ENCODE data around the gene NGDN.
"Not testable (repeated sequence)": the region's sequence is repeated elsewhere in the genome, so short reads cannot be mapped to it uniquely, and the experiment has no call there.

Gene NGDN

GRCh38 chr14:23469127-23469905 is at the start of gene NGDN:
Gene NGDN (plus strand): TSS chr14:23469703. CDS start chr14:23469716, 13 bp downstream.
- peak; percentile 100 for DNase-seq

- DNase-seq = no peak
Measured at GRCh38 chr14:23421594-23421993, 47.9 kb upstream of the NGDN start.

- no peak for DNase-seq
Measured at GRCh38 chr14:23423657-23424056, 45.8 kb upstream of the NGDN start.

DNA sequence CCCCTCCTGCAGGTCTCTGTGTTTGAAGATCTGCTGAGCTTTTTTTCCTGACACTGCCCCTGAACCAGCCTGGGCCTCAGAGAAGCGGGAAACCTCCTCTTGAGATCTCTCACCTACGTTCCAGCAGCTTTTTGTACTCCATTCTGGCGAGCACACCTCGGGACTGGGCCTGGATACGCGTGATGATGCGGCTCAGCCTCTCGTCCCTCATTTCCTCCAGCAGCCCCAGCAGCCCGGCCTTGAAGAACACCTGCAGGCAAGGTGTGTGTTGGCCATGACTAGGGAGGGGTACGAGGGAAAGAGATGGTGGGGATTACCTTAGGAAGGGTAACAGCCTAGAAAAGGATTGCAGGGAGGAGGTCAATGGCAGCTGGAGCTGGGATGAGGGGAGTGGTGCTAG is 44.3 kb upstream of the NGDN start:
- DNase-seq = no peak

DNA sequence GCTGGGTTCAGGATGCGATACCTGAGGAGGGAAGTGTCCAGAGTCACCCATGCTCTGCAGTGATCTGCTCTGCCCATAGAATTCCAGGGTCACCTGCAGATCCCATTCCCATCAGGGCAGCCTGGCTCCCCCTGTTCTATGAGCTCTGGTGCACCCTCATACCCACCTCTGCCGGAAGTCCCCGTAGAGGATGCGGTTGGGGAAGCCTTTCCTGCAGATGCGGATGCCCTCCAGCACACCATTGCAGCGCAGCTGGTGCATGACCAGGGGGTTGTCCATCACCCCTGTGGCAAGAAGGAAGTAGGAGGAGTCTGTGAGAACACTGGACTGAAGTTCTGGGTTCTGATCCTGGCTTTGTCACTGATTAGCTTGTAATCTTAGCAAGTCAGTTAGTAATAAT is 43.7 kb upstream of the NGDN start:
- DNase-seq = not testable (repeated sequence)

DNA sequence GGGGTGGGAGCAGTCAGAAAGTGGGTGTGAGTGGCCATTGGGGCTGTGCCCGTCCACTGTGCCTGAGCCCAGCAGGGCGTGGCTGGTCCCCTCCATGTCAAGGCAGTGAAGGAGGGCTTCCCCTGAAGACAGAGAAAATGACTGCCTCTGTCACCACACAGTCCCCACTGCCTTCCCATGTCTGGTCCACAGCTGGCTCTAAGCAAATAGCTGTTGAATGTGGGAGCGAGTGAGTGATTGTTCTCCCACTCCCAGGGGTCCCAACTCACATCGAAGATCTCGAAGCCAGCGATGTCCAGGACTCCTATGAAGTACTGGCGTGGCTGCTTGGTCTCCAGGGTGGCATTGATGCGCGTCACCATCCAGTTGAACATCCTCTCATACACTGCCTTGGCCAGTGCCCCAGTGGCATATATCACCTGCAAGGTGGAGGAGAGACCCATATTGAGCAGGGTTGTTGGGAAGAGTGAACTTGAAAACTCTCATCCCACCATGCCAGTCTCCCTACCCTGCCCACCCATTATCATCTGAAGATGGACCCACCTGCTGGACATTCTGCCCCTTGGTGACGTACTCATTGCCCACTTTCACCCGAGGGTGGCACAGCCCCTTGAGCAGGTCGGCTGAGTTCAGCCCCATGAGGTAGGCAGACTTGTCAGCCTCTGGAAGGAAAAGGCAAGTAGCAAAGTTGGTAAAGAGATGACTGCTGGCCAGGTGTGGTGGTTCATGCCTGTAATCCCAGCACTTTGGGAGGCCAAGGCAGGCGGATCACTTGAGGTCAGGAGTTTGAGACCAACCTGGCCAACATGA is 40.6 kb upstream of the NGDN start:
- no peak for DNase-seq

DNA sequence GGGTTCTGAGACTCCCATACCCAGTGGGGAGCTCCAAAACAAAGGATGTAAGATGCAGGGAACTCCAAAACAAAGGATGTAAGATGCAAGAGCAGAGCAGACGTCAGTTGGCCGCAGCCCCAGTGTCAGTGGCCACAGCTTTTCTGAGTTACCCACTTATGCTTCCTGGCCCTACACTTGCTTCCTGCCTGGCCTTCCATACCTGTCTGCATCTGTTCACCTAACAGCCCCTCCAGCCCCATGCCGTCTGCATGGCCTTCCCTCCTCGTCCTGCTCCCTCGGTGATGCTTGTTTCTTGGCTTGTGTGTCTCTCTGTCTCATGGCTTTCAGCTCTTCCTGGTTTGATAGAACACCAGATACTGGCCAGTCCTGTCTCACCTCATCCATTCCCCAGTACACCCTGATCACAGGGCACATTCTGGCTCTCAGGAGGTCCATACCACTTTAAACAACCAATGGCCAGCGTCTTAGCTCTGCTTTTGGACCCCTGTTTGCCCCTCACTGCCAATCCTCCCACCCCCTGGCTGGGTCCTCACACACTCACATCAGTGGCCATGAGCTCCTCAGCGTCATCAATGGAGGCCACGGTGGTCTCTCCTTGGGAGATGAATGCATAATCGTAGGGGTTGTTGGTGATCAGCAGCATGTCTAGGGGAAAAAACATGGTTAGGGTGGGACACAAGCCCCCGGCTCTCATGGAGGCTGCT is 39.3 kb upstream of the NGDN start:
- DNase-seq = no peak

DNA sequence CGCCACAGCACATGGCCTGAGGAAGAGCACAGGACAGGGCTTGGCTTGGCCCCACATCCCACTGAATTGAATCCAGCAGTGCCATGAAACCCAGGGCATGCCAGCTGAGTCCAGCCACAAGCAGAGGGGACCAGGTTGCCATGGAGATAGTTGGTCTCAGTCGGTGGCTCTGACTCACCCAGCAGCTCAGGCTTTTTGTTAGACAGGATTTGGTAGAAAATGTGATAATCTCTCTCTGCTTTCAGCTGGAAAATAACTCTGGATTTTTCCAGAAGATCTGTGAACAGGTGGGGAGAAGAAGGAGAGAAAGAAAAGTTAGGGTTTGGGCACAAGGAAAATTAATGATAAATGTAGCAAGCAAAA is 38.8 kb upstream of the NGDN start:
- peak; percentile 17 for DNase-seq

GRCh38 chr14:23431486-23431885 is 38.0 kb upstream of the NGDN start:
- DNase-seq = no peak

GRCh38 chr14:23432102-23432925 is 37.2 kb upstream of the NGDN start:
- DNase-seq = no peak

GRCh38 chr14:23432946-23433345 is 36.6 kb upstream of the NGDN start:
- no peak for DNase-seq

- DNase-seq = no peak
Measured at GRCh38 chr14:23433457-23433856, 36.0 kb upstream of the NGDN start.

DNA sequence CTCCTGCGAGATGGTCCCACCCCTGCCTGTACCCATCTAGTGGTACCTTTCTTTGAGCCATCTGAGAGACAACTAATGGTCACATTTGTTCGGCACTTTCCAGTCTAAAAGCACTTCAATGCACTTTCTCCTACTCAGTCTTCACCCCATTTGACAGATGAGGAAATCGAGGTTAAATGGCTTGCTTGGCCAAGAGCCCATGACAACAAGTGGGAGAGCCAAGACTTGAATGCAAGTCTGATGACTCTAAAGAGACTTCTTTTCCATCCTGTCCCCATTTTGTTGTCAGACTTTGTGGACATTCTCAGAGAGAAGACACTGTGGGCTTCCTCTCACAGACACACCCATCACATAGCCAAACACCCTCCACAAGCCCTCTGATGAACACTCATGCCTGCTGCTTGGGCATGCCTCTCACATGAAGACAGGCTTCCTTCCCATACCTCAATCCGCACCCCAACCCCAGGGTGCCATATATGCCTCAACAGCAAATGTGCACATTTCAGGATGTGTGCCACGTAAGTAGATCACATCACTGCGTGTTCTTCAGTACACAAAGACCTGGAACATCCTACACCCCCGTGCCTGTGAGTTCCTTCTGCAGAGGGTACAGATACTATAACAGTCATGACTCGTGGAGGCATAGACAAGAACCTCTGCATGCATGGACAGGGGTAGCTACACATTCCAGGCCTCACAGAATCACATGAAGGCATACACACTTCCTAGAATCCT is 34.8 kb upstream of the NGDN start:
- no peak for DNase-seq

GRCh38 chr14:23435543-23436326 is 33.8 kb upstream of the NGDN start, which contains the start of gene MYH7:
Gene MYH7 (minus strand): TSS chr14:23435660. CDS start chr14:23433732, 1,928 bp downstream.
- no peak for DNase-seq

DNA sequence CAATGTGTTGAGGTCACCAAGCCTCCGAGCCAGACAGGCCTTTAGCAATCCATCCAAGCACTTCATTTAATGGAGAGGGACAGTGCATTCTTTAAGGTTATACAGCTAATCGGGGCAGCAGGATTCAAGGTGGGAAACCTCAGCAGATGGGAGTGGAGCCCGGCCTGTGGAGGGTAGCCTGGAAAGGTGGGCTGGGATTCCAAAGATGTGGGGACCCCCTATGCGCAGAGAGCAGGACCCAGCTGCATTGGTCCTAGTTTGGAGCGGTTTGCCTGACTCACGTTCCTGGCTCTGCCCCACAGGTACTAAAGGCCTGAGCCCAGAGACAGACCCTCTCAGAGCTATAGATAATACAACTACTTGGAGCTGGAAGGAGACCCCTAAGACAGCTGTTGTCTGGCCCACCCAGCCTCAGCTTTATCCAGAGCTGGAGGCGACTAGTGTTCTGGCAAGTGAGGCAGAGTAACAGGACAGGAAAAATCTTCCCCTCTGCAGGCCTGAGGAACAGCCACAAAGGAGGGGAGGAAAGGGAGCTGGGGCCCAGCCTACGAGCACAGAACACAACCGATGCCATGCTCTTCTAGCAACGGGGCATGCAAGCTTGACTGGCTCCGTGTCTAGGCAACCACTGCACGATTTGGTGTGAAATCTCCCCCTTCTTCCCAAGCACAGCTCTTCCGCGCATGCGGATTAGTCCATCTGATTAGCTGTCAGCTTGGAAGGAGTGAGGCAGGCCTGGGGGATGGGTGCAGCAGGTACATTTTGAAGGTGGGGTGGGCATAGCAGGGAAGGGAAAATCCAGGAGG is 33.0 kb upstream of the NGDN start:
- DNase-seq = peak; percentile 70

GRCh38 chr14:23437133-23438100 is 32.1 kb upstream of the NGDN start:
- no peak for DNase-seq

GRCh38 chr14:23438101-23438971 is 31.2 kb upstream of the NGDN start:
- DNase-seq = no peak
